Measurements from ENCODE around the gene COX7A2L.

The COX7A2L gene

GRCh38 chr2:42317945-42318344, 43.1 kb downstream of the COX7A2L start:
- DNase-seq (ENCODE audit: low spot score): no peak

- peak; percentile 39 for DNase-seq (ENCODE audit: low spot score)
Observed at GRCh38 chr2:42317486-42317885, 43.5 kb downstream of the COX7A2L start.

GRCh38 chr2:42316910-42317309, 44.1 kb downstream of the COX7A2L start:
- no peak for DNase-seq (ENCODE audit: low spot score)

- no peak for DNase-seq (ENCODE audit: low spot score)
Observed at GRCh38 chr2:42315844-42316470, 45.1 kb downstream of the COX7A2L start.

- DNase-seq (ENCODE audit: low spot score): no peak
Observed at GRCh38 chr2:42314892-42315468, 46.0 kb downstream of the COX7A2L start.

GRCh38 chr2:42312106-42312505, 48.9 kb downstream of the COX7A2L start:
- no peak for DNase-seq (ENCODE audit: low spot score)

- DNase-seq (ENCODE audit: low spot score): no peak
Observed at GRCh38 chr2:42310007-42310515, 51.0 kb downstream of the COX7A2L start.

- DNase-seq (ENCODE audit: low spot score): no peak
Observed at GRCh38 chr2:42309366-42309765, 51.7 kb downstream of the COX7A2L start.

- no peak for DNase-seq (ENCODE audit: low spot score)
Observed at GRCh38 chr2:42307180-42307579, 53.8 kb downstream of the COX7A2L start.

GRCh38 chr2:42304059-42304713, 56.8 kb downstream of the COX7A2L start:
- no peak for DNase-seq (ENCODE audit: low spot score)

- no peak for DNase-seq (ENCODE audit: low spot score)
Observed at GRCh38 chr2:42303252-42303651, 57.8 kb downstream of the COX7A2L start.

- no peak for DNase-seq (ENCODE audit: low spot score)
Observed at GRCh38 chr2:42300527-42300926, 60.5 kb downstream of the COX7A2L start.
